K562 (cell line): ENCODE measurements around the gene SCART1.

ENCODE experiments used
- MAZ ChIP-seq, 2 experiments: fragments of 450-650 bp in 1 of 2; sonication (generic) in 1 of 2; formaldehyde crosslinking; IDR thresholded peaks in 1 of 2; conservative IDR thresholded peaks in 1 of 2; 2 replicates each; pipeline versions ENCODE4 v1.4.0 to v1.5.0; 2020; ENCODE audit warnings: mild to moderate bottlenecking in 1 of 2, missing genetic modification reagents in 1 of 2
- POLR2AphosphoS5 ChIP-seq: IDR thresholded peaks from 2 replicates; pipeline ENCODE4 v1.6.1; 2011; ENCODE audit warnings: mild to moderate bottlenecking, low read depth, low read length, moderate library complexity; ENCODE audit not compliant: control insufficient read depth, insufficient read depth
- TF ChIP-seq, protein P1 (sequence below): fragments of 450-650 bp; formaldehyde crosslinking; IDR thresholded peaks from 2 replicates; pipeline ENCODE4 v1.4.0; 2020; ENCODE audit warnings: mild to moderate bottlenecking, moderate library complexity

DNA sequence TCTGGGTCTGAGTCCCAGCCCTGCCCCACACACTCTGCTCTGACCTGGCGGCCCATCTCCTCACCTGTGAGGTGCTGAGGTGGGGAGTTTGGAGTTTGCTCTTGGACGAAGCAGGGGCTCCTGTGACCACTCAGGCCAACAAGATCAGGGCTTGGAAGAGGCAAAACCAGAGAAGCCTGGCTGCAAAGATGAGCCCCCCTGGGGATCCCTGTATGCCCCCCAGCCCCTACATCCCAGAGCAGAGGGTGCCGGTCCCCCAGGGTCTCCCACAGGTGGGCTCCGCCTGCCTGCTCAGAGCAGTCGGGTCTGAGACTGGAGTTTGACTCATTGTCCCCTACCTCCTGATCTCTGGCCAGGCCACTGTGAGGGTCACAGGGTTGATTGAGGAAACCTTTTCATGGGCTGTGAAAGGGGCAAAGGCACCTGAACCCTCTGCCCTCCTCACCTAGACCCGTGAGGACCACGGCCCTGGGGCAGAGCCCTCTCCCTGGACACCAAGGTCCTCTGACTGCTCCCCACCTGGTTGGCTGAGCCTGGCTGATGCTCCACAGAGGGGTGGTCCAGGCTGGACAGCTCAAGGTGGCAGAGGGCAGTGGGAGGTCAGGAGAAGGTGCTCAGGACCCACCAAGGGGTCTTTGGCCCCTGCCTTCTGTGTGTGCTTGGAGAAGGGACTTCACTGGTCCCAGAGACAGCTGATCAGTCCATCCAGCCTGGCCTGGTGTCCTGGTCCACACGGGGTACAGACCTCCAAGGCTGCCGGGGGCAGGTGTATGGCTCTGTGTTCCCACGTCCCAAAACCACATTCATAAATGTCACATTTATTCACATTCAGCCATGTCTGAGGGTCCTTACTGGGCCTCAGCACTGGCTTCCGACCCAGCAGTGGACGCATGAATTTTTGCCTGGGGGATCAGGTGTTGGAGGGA is 9.1 kb upstream of the SCART1 start:
- TF ChIP-seq POLR2AphosphoS5 (no peak), MAZ (CRISPR knock-in tag; conservative IDR thresholded peaks at IDR 0.05 in 1 of 2, IDR thresholded peaks at IDR 0.05 in 1 of 2) (no peak)
- TF ChIP-seq, protein P1, sequence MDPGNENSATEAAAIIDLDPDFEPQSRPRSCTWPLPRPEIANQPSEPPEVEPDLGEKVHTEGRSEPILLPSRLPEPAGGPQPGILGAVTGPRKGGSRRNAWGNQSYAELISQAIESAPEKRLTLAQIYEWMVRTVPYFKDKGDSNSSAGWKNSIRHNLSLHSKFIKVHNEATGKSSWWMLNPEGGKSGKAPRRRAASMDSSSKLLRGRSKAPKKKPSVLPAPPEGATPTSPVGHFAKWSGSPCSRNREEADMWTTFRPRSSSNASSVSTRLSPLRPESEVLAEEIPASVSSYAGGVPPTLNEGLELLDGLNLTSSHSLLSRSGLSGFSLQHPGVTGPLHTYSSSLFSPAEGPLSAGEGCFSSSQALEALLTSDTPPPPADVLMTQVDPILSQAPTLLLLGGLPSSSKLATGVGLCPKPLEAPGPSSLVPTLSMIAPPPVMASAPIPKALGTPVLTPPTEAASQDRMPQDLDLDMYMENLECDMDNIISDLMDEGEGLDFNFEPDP, result no peak
